Stimulated activated naive CD8-positive, alpha-beta T cell treated with anti-CD3 and anti-CD28 coated beads, Interleukin-15, Interleukin-2, amounts not matched to agents 100 U/mL and 50 U/mL, for 24 hours (primary cell): ENCODE data around the gene C11orf68.

Experiments
- ATAC-seq: fragments of 150-1000 bp; cut with Tn5 transposase; one replicate; pipeline ENCODE4 v1.10.0; 2021
- DNase-seq: peaks from one replicate; pipeline ENCODE4 v3.0.0; 2021

The C11orf68 gene

GRCh38 chr11:65944191-65944590 lies 25.3 kb upstream of the C11orf68 start:
- DNase-seq (no peak), ATAC-seq (no peak)

GRCh38 chr11:65942531-65942930 lies 23.7 kb upstream of the C11orf68 start:
- no peak for ATAC-seq
- DNase-seq, result no peak

DNA sequence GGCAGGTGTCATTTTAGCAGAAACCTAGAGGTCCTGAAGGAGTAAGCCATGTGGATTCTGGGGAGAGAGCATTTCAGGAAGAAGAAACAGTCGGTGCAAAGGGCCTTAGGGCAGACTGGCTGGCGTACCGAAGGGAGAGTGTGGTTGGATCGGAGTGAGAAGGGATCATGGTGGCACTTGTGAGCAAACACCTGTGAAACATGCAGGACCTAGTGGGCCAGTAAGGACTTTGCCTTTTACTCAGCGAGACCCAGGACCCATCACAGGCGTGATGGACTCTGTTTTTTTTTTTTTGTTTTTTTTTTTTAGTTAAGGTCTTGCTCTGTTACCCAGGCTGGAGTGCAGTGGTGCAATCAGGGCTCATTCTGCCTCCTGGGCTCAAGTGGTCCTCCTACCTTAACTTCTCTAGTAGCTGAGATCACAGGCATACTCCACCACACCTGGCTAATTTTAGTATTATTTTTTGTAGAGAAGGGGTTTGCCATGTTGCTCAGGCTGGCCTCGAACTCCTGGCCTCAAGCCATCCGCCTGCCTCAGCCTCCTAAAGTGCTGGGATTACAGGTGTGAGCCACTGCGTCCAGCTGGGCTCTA lies 23.0 kb upstream of the C11orf68 start:
- ATAC-seq (no peak), DNase-seq (no peak)

DNA sequence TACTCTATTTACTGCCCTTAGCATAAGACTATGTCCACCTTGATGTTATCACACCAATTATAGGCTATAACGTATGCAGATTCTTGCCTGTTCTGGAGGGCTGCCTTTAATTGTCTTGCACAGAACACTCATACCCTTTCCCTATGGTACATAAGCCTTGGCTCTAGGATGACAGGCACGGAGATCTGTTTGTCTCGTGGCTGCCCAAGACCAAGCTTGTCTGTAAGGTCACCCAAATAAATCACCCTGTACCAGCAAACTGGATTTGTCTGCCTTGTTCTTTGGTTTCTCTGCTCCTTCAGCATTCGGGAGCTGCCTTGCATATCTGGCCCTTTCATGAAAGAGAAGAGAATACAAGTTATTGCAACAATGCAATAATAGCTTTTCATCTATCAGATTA lies 18.9 kb upstream of the C11orf68 start:
- no peak for ATAC-seq

DNA sequence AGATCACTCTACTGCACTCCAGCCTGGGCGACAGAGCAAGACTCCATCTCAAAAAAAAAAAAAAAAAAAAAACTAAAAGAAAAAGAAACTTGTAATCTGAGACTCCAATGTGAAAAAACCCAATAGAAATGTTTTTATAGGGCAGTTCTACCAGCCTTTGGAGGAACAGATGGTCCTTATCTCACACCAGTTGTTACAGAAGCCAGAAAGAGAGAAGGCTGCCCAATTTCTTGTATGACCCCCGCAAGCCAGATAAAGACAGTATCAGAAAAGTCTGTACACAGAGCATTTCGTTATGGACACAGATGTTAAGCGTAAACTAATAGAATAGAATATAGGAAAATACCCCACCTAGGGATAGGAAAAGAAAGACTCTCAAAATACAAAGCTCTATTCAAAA lies 15.2 kb upstream of the C11orf68 start:
- no peak for ATAC-seq

More for the DNA sequence above, 18.9 kb upstream of the C11orf68 start:
- DNase-seq, result no peak

GRCh38 chr11:65932558-65932919 lies 13.7 kb upstream of the C11orf68 start:
- DNase-seq, result no peak
- ATAC-seq, result no peak

More for the DNA sequence above, 15.2 kb upstream of the C11orf68 start:
- no peak for DNase-seq

DNA sequence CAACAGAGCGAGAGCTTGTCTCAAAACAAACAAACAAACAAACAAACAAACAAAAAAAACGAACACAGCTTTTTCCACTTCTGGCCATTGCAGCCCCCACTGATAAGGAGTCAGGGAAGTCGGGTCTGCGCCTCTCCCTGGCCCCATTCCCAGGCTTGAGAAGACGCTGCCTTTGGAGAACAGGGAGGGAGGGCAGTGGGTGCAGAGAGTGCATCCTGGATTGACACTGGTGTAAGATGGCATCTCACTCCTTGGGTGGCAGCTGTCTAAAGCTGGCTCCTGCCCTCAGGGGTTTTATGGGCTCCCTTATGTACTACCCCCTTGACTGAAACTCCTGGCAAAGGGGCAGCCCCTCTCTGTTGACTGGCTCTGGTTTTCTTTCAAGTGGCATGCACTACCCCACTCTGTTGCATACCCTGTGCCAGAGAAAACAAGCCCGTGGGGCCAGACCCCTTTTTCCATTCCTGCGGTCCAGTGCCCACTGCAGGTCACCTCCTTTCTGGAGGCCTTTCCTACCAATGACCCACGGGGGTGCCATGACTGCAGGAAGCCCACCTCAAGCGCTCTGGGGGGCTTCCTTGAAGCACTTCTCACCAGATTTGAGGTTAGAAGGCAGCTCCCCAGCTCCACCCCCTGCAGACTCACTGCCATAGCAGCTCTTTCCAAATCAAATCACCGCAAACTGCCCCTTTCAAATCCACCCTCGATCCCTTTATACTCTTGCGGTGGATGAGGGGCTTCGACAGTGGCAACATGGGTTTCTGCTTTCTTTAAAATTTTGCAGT lies 13.1 kb upstream of the C11orf68 start:
- ATAC-seq (peak; percentile 29), DNase-seq (no peak)

DNA sequence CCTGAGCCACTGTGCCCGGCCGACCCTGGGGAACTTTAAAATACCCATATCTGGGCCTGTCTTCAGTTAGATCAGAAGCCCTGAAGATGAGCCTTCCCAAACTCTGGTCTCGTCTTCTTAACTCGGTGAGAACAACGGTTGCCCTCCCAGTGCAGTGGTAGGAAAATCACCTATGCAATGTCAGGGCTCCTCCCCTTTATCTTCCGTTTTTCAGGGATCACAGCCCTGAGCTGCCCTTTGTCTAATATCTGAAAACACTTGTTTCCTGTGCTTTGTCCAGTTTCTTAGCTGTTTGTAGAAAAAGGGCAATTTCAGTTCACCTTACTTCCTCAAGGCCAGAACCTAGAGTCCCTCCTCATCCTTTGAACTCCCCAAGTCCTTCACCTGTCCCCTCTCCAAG lies 9.8 kb upstream of the C11orf68 start:
- DNase-seq, result no peak
- ATAC-seq, result no peak

DNA sequence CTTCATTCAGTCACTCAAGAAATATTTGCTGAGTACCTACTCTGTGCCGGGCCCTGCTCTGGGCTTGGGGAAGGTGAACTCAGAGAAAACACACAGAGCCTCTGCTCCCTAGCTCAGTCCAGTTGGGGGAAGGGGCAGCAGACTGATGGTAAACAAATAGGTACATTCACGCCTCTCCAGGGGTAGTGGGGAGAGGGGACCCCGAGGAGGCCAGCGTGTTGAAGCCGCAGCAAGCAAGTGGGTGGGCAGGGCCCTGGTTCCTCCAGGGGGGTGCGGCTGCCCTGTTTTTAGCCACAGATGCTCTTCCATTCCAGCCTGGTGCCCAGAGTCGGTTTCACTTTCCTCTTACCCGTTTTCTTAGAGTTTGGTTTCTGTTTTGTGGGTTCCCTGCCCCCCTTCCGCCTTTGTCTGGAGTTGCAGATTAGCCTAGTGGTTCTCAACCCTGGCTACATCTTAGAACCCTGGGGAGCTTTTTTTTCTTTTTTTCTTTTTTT lies 9.1 kb upstream of the C11orf68 start:
- peak; percentile 75 for DNase-seq
- ATAC-seq, result peak; percentile 81

DNA sequence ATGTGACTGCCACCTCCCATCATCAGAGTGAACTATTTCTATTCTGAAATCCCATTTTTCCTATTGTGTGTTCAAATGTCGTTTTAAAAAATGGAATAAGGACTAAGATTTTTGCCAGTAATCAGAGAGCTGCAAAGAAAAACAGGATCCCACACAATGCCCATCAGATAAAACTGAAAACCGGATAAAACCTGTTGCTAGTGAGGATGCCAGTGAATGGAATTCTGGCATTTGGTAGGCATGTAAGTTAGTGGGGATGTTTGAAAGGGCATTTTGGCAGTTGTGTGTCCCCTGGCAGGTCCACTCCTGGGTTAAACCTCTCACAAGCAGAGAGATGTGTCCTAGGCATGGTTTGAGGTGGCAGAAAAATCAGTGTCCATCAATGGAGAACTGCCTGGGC lies 6.5 kb upstream of the C11orf68 start:
- ATAC-seq, result no peak
- DNase-seq, result no peak

GRCh38 chr11:65922565-65922964 lies 3.7 kb upstream of the C11orf68 start:
- ATAC-seq (no peak), DNase-seq (no peak)

DNA sequence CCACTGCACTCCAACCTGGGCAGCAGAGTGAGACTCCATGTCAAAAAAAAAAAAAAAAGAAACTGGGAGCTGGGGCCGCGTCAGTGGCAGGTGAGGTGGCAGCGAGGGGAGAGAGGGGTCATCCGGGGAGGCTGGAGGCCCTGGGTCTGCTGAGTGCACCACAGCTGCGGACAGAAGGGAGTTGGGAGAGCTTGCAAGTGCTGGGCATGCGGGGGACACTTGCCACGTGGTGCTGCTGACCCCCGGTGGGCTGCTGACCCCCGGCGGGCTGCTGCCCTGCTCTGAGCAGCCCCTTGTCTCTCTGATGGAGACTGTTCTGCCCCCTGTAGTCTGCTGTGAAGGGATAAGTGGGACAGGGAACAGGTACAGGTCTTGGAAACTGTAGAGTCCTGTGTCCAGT lies 3.0 kb upstream of the C11orf68 start:
- no peak for DNase-seq
- ATAC-seq, result no peak

- DNase-seq, result no peak
- ATAC-seq, result no peak
Observed at GRCh38 chr11:65921033-65921555, 2.2 kb upstream of the C11orf68 start.

GRCh38 chr11:65920372-65920802 lies 1.5 kb upstream of the C11orf68 start:
- DNase-seq, result no peak
- no peak for ATAC-seq

- DNase-seq (peak; percentile 64), ATAC-seq (peak; percentile 45)
Observed at GRCh38 chr11:65919573-65920371, 910 bp upstream of the C11orf68 start.

- peak; percentile 100 for DNase-seq
- ATAC-seq, result peak; percentile 94
Observed at GRCh38 chr11:65919141-65919572, 295 bp upstream of the C11orf68 start, which contains the start of gene DRAP1. TSS of gene DRAP1 (plus strand) at chr11:65919426. CDS start at chr11:65919502, 76 bp downstream.

DNA sequence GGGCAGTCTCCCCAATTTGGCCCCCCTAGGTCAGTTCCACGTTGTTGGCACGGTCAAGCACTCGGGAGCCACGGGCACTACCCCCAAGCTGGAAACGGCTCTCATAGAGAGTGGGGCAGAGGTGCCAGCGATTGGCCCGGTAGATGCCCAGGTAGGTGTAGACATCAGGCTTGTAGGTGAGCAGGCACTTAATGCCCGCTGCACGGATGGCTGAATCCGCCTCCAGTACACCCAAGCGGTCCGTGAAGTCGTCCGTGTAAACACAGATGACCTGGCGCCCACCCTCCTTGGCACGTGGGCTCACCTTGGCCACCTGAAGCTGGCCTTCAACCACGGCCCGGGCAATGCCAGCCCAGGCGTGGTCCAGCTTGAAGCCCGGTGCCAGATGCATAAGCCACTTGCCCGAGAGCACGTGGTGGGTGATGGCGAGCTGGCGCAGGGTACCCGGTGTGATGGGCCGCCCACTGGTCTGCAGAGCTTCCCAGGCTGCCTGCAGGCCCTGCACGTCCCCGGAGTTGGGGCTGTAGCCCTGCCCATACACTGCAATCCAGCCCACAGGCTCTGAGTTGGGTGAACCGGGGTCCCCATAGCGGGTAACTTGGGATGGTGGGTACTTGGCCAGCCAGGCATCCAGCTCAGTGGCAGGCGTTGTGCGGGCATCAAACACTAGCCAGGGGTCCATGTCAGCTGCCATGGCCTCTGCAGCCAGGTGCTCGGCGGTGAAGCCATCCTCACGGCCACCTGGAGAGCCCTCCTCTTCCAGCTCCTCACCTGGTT lies 1.2 kb downstream of the C11orf68 start:
- no peak for ATAC-seq
- no peak for DNase-seq

DNA sequence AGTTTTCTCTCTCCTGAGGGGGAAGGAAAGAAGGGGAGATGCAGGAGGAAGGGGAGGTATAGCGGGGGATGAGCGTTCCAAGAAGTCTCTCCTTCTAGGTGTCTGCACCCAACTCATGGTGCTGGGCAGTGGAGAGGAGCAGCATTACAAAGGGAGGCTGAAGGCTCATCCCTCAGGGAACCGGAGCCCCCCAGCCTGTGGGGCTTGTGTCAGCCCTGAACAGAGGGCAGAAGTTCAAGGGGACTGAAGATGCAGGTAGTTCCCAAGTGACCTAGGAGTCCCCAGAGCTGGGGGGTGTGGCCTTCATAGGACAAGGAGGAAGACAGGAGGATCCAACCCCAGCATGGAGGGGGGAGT lies 1.8 kb downstream of the C11orf68 start:
- DNase-seq (no peak), ATAC-seq (no peak)

GRCh38 chr11:65916391-65916790 lies 2.5 kb downstream of the C11orf68 start:
- no peak for DNase-seq
- ATAC-seq, result no peak

GRCh38 chr11:65915821-65916251 lies 3.0 kb downstream of the C11orf68 start:
- DNase-seq, result no peak
- no peak for ATAC-seq

DNA sequence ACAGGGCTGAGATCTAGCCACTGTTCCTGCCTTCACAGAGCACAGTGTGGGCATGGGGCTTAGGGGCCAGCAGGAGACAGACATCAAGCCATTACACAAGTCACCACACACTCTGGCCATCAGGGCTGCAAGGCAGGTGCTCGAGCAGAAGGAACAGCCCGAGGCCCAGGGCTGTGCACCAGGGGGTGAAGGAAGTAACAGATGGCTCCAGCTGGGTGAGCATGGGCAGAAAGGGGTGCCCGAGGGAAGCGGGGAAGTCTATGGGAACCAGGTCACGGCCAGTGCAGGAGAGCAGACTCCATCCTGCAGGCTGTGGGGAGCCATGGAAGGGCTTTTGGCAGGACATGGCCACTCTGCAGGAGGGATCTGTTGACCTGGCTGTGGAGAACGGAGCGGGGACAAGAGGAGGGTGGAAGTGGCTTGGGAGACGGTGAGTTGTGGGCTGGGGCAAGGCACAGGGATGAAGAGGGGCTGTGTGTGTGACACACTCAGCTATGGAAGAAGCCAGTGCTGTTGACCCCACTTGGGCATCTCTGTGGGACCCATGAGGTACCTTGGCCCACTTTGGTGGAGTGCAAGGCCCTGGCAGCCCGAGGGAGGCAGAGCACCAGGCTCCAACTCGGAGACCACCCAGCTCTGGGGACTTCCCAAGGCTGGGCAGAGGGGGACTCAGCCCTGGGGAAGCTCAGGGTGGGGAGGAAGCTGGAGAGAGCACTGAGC lies 3.6 kb downstream of the C11orf68 start:
- no peak for DNase-seq

More for the DNA sequence above, 3.6 kb downstream of the C11orf68 start:
- ATAC-seq, result no peak
